Measurements from ENCODE around the gene ZNF385C.

GRCh38 chr17:42018988-42019387 is 79.3 kb downstream of the ZNF385C start:
- no peak for TF ChIP-seq EZH2 (IDR thresholded peaks at IDR 0.05; ENCODE audit: insufficient read depth, poor library complexity, severe bottlenecking)
- no peak for TF ChIP-seq EZH2phosphoT487 (IDR thresholded peaks at IDR 0.05; ENCODE audit: insufficient read depth, low read depth)
